Measurements from ENCODE around the gene FARP1.

FARP1 gene

GRCh38 chr13:98488736-98489135 lies 345.8 kb downstream of the FARP1 start:
- DNase-seq (ENCODE audit: low spot score) = no peak
- in situ Hi-C loops (cut with MboI; ENCODE audit: low sequenced_read_pairs, unreplicated experiment) = no loop called here

GRCh38 chr13:98489446-98490194 lies 346.7 kb downstream of the FARP1 start:
- in situ Hi-C loops (cut with MboI; ENCODE audit: low sequenced_read_pairs, unreplicated experiment) = no loop called here
- no peak for DNase-seq (ENCODE audit: low spot score)
- TF ChIP-seq CTCF (IDR thresholded peaks at IDR 0.05; ENCODE audit: borderline replicate concordance, control extremely low read depth, extremely low read depth, insufficient read depth, missing control alignments) = no peak

More at GRCh38 chr13:98488736-98489135, 345.8 kb downstream of the FARP1 start:
- TF ChIP-seq CTCF (IDR thresholded peaks at IDR 0.05; ENCODE audit: borderline replicate concordance, control extremely low read depth, extremely low read depth, insufficient read depth, missing control alignments) = no peak

- in situ Hi-C loops (cut with MboI; ENCODE audit: low sequenced_read_pairs, unreplicated experiment) = no loop called here
- no peak for DNase-seq (ENCODE audit: low spot score)
Measured at GRCh38 chr13:98490195-98490836, 347.4 kb downstream of the FARP1 start.

GRCh38 chr13:98490866-98491265 lies 348.0 kb downstream of the FARP1 start:
- in situ Hi-C loops (cut with MboI; ENCODE audit: low sequenced_read_pairs, unreplicated experiment) = no loop called here
- no peak for DNase-seq (ENCODE audit: low spot score)
- TF ChIP-seq CTCF (IDR thresholded peaks at IDR 0.05; ENCODE audit: borderline replicate concordance, control extremely low read depth, extremely low read depth, insufficient read depth, missing control alignments) = no peak

More at GRCh38 chr13:98490195-98490836, 347.4 kb downstream of the FARP1 start:
- TF ChIP-seq CTCF (IDR thresholded peaks at IDR 0.05; ENCODE audit: borderline replicate concordance, control extremely low read depth, extremely low read depth, insufficient read depth, missing control alignments) = no peak

- in situ Hi-C loops (cut with MboI; ENCODE audit: low sequenced_read_pairs, unreplicated experiment) = no loop called here
- TF ChIP-seq CTCF (IDR thresholded peaks at IDR 0.05; ENCODE audit: borderline replicate concordance, control extremely low read depth, extremely low read depth, insufficient read depth, missing control alignments) = no peak
- no peak for DNase-seq (ENCODE audit: low spot score)
Measured at GRCh38 chr13:98492335-98493041, 349.6 kb downstream of the FARP1 start.

- no peak for DNase-seq (ENCODE audit: low spot score)
- in situ Hi-C loops (cut with MboI; ENCODE audit: low sequenced_read_pairs, unreplicated experiment) = no loop called here
- no peak for TF ChIP-seq CTCF (IDR thresholded peaks at IDR 0.05; ENCODE audit: borderline replicate concordance, control extremely low read depth, extremely low read depth, insufficient read depth, missing control alignments)
Measured at GRCh38 chr13:98493042-98493712, 350.3 kb downstream of the FARP1 start.
